ENCODE results near the gene KIAA1328. TPM values are rescaled to one million over a fixed set of nuclear protein-coding genes. Genes with fewer than 3 reads are reported as not detected.

Gene KIAA1328
- total RNA-seq, 1 donor from 2014 or later, result 11.5 TPM

DNA sequence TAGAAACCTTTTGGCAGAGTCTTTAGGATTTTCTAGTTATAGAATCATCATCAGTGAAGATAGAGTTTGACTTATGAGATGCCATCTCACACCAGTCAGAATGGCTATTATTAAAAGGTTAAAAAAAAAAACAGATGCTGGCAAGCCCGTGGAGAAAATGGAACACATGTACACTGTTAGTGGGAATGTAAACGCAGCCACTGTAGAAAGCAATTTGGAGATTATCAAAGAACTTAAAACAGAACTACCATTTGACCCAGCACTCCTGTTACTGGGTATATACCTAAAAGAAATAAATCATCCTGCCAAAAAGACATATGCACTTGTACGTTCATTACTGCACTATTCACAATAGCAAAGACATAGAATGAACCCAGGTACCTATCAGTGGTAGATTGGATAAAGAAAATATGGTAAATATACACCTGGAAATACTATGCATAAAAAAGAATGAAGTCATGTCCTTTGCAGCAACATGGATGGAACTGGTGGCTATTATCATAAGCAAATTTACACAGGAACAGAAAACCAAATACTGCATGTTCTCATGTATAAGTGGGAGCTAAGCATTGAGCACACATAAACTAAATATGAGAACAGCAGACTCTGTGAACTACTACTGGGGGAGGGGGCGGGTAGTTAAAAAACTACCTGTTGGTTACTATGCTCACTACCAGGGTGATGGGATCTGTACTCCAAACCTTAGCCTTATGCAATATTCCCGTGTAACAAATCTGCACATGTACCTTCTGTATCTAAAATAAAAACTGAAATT, 279.0 kb downstream of the KIAA1328 start:
- no peak for DNase-seq (ENCODE audit: low spot score)
- Mint-ChIP-seq H3K4me3 (no peak overlapping the region), H3K27me3 (ENCODE audit: insufficient read depth, low read depth) (no peaks in the 10 kb centered on the region), H3K36me3 (no peaks in the 10 kb centered on the region), H3K27ac (no peak overlapping the region), H3K4me1 (no peaks in the 10 kb centered on the region), H3K9me3 (peaks cover 12% of the 10 kb centered on the region)
- no peak overlapping the region for H3K4me2 ChIP-seq
- H3K4me3 ChIP-seq, result no peak overlapping the region
- H3K27me3 ChIP-seq, result no peaks in the 10 kb centered on the region
- H3K36me3 ChIP-seq, result no peaks in the 10 kb centered on the region
- H2AFZ ChIP-seq (replicated peaks), result no peak overlapping the region
- H3K79me2 ChIP-seq (ENCODE audit: low read depth), result no peaks in the 10 kb centered on the region
- H4K20me1 ChIP-seq (ENCODE audit: low read depth), result no peaks in the 10 kb centered on the region
- H3K4me1 ChIP-seq, result no peaks in the 10 kb centered on the region
- no peak for TF ChIP-seq EZH2phosphoT487 (IDR thresholded peaks at IDR 0.05)
- TF ChIP-seq, protein P1, sequence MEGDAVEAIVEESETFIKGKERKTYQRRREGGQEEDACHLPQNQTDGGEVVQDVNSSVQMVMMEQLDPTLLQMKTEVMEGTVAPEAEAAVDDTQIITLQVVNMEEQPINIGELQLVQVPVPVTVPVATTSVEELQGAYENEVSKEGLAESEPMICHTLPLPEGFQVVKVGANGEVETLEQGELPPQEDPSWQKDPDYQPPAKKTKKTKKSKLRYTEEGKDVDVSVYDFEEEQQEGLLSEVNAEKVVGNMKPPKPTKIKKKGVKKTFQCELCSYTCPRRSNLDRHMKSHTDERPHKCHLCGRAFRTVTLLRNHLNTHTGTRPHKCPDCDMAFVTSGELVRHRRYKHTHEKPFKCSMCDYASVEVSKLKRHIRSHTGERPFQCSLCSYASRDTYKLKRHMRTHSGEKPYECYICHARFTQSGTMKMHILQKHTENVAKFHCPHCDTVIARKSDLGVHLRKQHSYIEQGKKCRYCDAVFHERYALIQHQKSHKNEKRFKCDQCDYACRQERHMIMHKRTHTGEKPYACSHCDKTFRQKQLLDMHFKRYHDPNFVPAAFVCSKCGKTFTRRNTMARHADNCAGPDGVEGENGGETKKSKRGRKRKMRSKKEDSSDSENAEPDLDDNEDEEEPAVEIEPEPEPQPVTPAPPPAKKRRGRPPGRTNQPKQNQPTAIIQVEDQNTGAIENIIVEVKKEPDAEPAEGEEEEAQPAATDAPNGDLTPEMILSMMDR (IDR thresholded peaks at IDR 0.05), result no peak
- TF ChIP-seq EZH2 (IDR thresholded peaks at IDR 0.05), result no peak
- H3K9me3 ChIP-seq (ENCODE audit: low read depth), result no peaks in the 10 kb centered on the region
- no peaks in the 10 kb centered on the region for H3F3A ChIP-seq (ENCODE audit: low read depth)
- no peak overlapping the region for H3K9ac ChIP-seq
- H3K27ac ChIP-seq, result no peak overlapping the region

DNA sequence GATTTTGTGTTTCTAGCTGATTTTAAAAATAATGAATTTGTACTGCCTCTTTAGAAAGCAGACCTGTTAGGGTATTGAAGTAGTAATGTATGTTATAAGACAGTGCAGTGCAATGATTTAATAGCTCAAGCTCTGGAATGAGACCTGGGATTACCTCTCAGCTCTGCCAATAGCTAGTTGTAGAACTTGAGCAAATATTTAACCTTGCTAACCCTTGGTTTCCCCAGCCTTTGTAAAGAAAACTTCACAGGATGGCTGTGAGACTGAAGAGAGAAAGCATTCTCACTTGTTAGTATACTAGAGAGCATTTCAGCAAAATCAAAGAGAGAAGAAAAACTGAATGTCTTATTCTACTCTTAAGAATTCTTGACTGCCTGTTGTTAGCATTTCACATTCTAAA, 293.9 kb downstream of the KIAA1328 start:
- H3K36me3 Mint-ChIP-seq, result no peaks in the 10 kb centered on the region

DNA sequence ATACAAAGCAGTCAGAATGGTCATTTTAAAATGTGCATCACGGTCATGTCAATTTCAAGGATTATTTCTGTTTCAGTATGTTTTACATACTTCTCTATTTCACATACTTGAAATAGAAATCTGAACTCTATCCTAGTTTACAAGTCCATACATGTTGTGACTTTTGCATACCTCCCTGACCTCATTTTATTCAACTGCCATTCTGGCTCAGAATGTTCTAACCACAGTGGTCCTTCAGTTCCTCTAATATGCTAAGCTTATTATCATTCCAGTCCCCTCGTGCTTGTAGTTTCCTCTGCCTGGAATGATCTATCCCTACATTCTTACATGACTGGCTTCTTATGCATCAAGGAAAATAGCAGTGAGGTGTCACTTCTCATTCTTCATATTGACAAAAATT, 295.6 kb downstream of the KIAA1328 start:
- TF ChIP-seq EZH2phosphoT487 (IDR thresholded peaks at IDR 0.05) (no peak), EZH2 (IDR thresholded peaks at IDR 0.05) (no peak)
- TF ChIP-seq, protein P1 (IDR thresholded peaks at IDR 0.05), result no peak
- Histone ChIP-seq H3K36me3 (no peaks in the 10 kb centered on the region), H3K4me3 (no peak overlapping the region), H3K9ac (no peak overlapping the region), H3K9me3 (ENCODE audit: low read depth) (no peaks in the 10 kb centered on the region), H3K27me3 (no peaks in the 10 kb centered on the region), H2AFZ (replicated peaks) (no peak overlapping the region), H4K20me1 (ENCODE audit: low read depth) (no peaks in the 10 kb centered on the region), H3K27ac (no peak overlapping the region), H3F3A (ENCODE audit: low read depth) (no peaks in the 10 kb centered on the region), H3K4me2 (no peak overlapping the region), H3K4me1 (no peaks in the 10 kb centered on the region), H3K79me2 (ENCODE audit: low read depth) (no peaks in the 10 kb centered on the region)
- no peak overlapping the region for H3K4me3 Mint-ChIP-seq
- no peak overlapping the region for H3K27ac Mint-ChIP-seq
- no peaks in the 10 kb centered on the region for H3K4me1 Mint-ChIP-seq
- H3K36me3 Mint-ChIP-seq, result no peaks in the 10 kb centered on the region
- H3K27me3 Mint-ChIP-seq (ENCODE audit: insufficient read depth, low read depth), result no peaks in the 10 kb centered on the region
- no peak for DNase-seq (ENCODE audit: low spot score)
- H3K9me3 Mint-ChIP-seq, result no peaks in the 10 kb centered on the region

More for the DNA sequence above, 293.9 kb downstream of the KIAA1328 start:
- Mint-ChIP-seq H3K27me3 (ENCODE audit: insufficient read depth, low read depth) (no peaks in the 10 kb centered on the region), H3K27ac (no peak overlapping the region), H3K4me3 (no peak overlapping the region), H3K4me1 (no peaks in the 10 kb centered on the region), H3K9me3 (no peaks in the 10 kb centered on the region)
- no peaks in the 10 kb centered on the region for H3K27me3 ChIP-seq
- H3K36me3 ChIP-seq, result no peaks in the 10 kb centered on the region
- no peaks in the 10 kb centered on the region for H4K20me1 ChIP-seq (ENCODE audit: low read depth)
- no peak overlapping the region for H3K27ac ChIP-seq
- TF ChIP-seq EZH2phosphoT487 (IDR thresholded peaks at IDR 0.05) (no peak), EZH2 (IDR thresholded peaks at IDR 0.05) (no peak)
- TF ChIP-seq, protein P1 (IDR thresholded peaks at IDR 0.05), result no peak
- H3K4me3 ChIP-seq, result no peak overlapping the region
- H2AFZ ChIP-seq (replicated peaks), result no peak overlapping the region
- DNase-seq (ENCODE audit: low spot score), result no peak
- no peak overlapping the region for H3K4me2 ChIP-seq
- H3K4me1 ChIP-seq, result no peaks in the 10 kb centered on the region
- no peaks in the 10 kb centered on the region for H3K9me3 ChIP-seq (ENCODE audit: low read depth)
- no peak overlapping the region for H3K9ac ChIP-seq
- no peaks in the 10 kb centered on the region for H3F3A ChIP-seq (ENCODE audit: low read depth)
- no peaks in the 10 kb centered on the region for H3K79me2 ChIP-seq (ENCODE audit: low read depth)

Data from neural progenitor cell (in vitro differentiated cells).